Panc1 (cell line): Measurements from ENCODE around the gene GALNT11. TPM values are rescaled to one million over a fixed set of nuclear protein-coding genes. Genes with fewer than 3 reads are reported as not detected.

Experiments
- ATAC-seq: fragments of 200-7000 bp; cut with Tn5 transposase; 2 replicates; pipeline ENCODE4 v1.9.1; 2020; ENCODE audit warnings: mild to moderate bottlenecking, moderate library complexity
- BruUV-seq: library from RNA; stranded (reverse); fragments of 400-500 nt; replicated peaks from 2 replicates; lab custom pipeline; 2021; lab: Mats Ljungman, UMichigan
- CTCF ChIA-PET: fragments of 300-600 bp; sonication (Branson Sonifier 250); formaldehyde crosslinking; loops from one replicate; lab custom pipeline; 2022; ENCODE audit warnings: antibody characterized with exemption; lab: Charles Lee
- POLR2A ChIA-PET: fragments of 300-600 bp; sonication (Branson Sonifier 250); formaldehyde crosslinking; loops from one replicate; lab custom pipeline; 2022; ENCODE audit warnings: antibody characterized with exemption; lab: Charles Lee
- DNase-seq: peaks from one replicate; pipeline ENCODE4 v3.0.0-alpha.2; 2010; ENCODE audit warnings: low read depth, low spot score
- H3K27ac ChIP-seq: 2 replicates; pipeline ENCODE4 v1.5.1; 2011; ENCODE audit warnings: mild to moderate bottlenecking, low read length, inconsistent platforms
- H3K27me3 ChIP-seq: fragments of 200-500 bp; sonication (Bioruptor generic); 2 replicates; pipeline ENCODE4 v1.6.0; 2014; ENCODE audit warnings: low read length, inconsistent platforms; ENCODE audit not compliant: control insufficient read depth, insufficient read depth
- H3K36me3 ChIP-seq: fragments of 200-500 bp; sonication (Bioruptor generic); 2 replicates; pipeline ENCODE4 v1.5.1; 2014; ENCODE audit warnings: inconsistent platforms, mild to moderate bottlenecking, low read length, moderate library complexity; ENCODE audit not compliant: control insufficient read depth, insufficient read depth
- H3K4me1 ChIP-seq: 2 replicates; pipeline ENCODE4 v1.5.1; 2011; ENCODE audit warnings: inconsistent platforms, mild to moderate bottlenecking, low read length, moderate library complexity; ENCODE audit not compliant: control insufficient read depth, insufficient read depth
- H3K4me3 ChIP-seq, 2 experiments: 2 replicates each; pipeline ENCODE4 v1.5.1; 2011 to 2012; ENCODE audit warnings: low read depth in 2 of 2, low read length in 2 of 2, mild to moderate bottlenecking in 2 of 2, inconsistent platforms in 1 of 2, moderate library complexity in 1 of 2
- H3K9me3 ChIP-seq: fragments of 200-500 bp; sonication (Bioruptor generic); 2 replicates; pipeline ENCODE4 v1.5.1; 2014; ENCODE audit warnings: low read depth, mild to moderate bottlenecking, inconsistent platforms, low read length, moderate library complexity; ENCODE audit not compliant: control insufficient read depth, insufficient read depth
- CTCF ChIP-seq: fragments of 450-650 bp; IDR thresholded peaks from 2 replicates; pipeline ENCODE4 v1.5.1; 2017; ENCODE audit warnings: mild to moderate bottlenecking
- POLR2AphosphoS5 ChIP-seq: IDR thresholded peaks from 2 replicates; pipeline ENCODE4 v1.6.1; 2012; ENCODE audit warnings: mild to moderate bottlenecking, low read depth, low read length, moderate library complexity
- REST ChIP-seq, 2 experiments: IDR thresholded peaks; 2 replicates each; pipeline ENCODE4 v1.6.1; 2011 to 2012; ENCODE audit warnings: low read depth in 2 of 2, control low read depth in 1 of 2, low read length in 1 of 2, mild to moderate bottlenecking in 1 of 2, moderate library complexity in 1 of 2; ENCODE audit not compliant: insufficient read depth in 1 of 2
- SIN3A ChIP-seq: IDR thresholded peaks from 2 replicates; pipeline ENCODE4 v1.6.1; 2012; ENCODE audit warnings: low read depth, mild to moderate bottlenecking, low read length, moderate library complexity, borderline replicate concordance; ENCODE audit not compliant: insufficient read depth
- TCF7L2 ChIP-seq: IDR thresholded peaks from 2 replicates; pipeline ENCODE4 v1.6.1; 2011; ENCODE audit warnings: mild to moderate bottlenecking, low read depth, low read length, inconsistent platforms
- in situ Hi-C: cut with HindIII; loops from 2 replicates; pipeline ENCODE4 v1.10.0; 2016; ENCODE audit warnings: low sequenced_read_pairs, low pct_unique_long_range_greater_than_20kb
- intact Hi-C: fragments of 100-400 bp; cut with micrococcal nuclease; formaldehyde crosslinking; loops from one replicate; pipeline ENCODE4 v1.10.0; 2022; ENCODE audit not compliant: unreplicated experiment
- total RNA-seq: library from RNA; stranded (reverse); gene quantifications from one replicate; pipeline ENCODE4 v1.2.1, GENCODE V29; 2021; ENCODE audit not compliant: unreplicated experiment

GALNT11 gene
- total RNA-seq, 1 experiment from 2014 or later = 48.7 TPM

DNA sequence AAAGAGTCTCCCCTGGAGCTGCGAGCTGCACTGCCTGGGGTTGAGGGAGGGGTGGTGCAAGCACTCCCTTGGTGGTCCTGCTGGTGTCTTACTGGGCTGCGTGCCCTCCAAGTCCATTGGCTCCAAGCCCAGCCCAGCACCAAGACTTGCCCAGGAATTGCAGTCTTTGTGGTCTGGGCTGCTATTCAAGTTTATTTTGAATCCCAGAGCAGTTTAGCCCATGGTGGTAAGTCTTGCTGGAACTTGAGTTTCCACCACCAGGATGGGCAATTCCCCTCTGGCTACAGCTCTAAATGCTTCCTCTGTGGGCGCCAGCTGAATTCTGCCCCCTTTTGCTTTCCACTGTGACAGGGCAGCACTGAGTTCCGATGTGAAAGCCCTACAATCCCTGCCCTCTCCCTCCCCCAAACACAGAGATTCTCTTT lies 25.1 kb downstream of the GALNT11 start:
- ATAC-seq (no peak), DNase-seq (no peak)
- Histone ChIP-seq H3K27ac (no peak overlapping the region), H3K36me3 (no peaks in the 10 kb centered on the region), H3K4me3 (no peak overlapping the region), H3K27me3 (no peaks in the 10 kb centered on the region), H3K4me1 (peaks cover 8% of the 10 kb centered on the region; the same call in 1 of the 2 replicates), H3K9me3 (peaks cover 8% of the 10 kb centered on the region; the same call in 1 of the 2 replicates)
- in situ Hi-C loops = no loop called here
- CTCF ChIA-PET = no interaction called here
- BruUV-seq = no TSS peak
- intact Hi-C loops = no loop called here
- TF ChIP-seq SIN3A (no peak), REST (IDR thresholded peaks at IDR 0.05; ENCODE audit: insufficient read depth in 1 of 2, low read depth in 2 of 2, low read length in 1 of 2) (no peak), TCF7L2 (no peak), CTCF (no peak), POLR2AphosphoS5 (no peak)
- POLR2A ChIA-PET = interaction anchor here (0.5 kb wide), 1 partner anchor 42 kb away, joined by 7 read pairs; no protein-coding TSS in a partner anchor

GRCh38 chr7:152051968-152052367 lies 26.5 kb downstream of the GALNT11 start:
- intact Hi-C loops = no loop called here
- no TSS peak for BruUV-seq
- no peak for DNase-seq
- Histone ChIP-seq H3K27ac (no peak overlapping the region), H3K36me3 (no peaks in the 10 kb centered on the region), H3K9me3 (no peaks in the 10 kb centered on the region), H3K27me3 (no peaks in the 10 kb centered on the region), H3K4me3 (no peak overlapping the region), H3K4me1 (peaks cover 8% of the 10 kb centered on the region; the same call in 1 of the 2 replicates)
- ChIA-PET POLR2A (no interaction called here), CTCF (no interaction called here)
- in situ Hi-C loops = no loop called here
- TF ChIP-seq TCF7L2 = no peak
- TF ChIP-seq CTCF = no peak
- TF ChIP-seq SIN3A = no peak
- no peak for TF ChIP-seq POLR2AphosphoS5
- TF ChIP-seq REST (IDR thresholded peaks at IDR 0.05; ENCODE audit: insufficient read depth in 1 of 2, low read depth in 2 of 2, low read length in 1 of 2) = no peak
- ATAC-seq = no peak
